Stimulated activated CD4-positive, alpha-beta T cell treated with anti-CD3 and anti-CD28 coated beads, Interleukin-15, amount 100 ng/mL, for 48 hours (primary cell): ENCODE results near the gene CDX1.

Experiments used
- DNase-seq, 2 donors: peaks; one replicate each; pipeline ENCODE4 v3.0.0-alpha.2; 2020; ENCODE audit warnings: low read depth in 2 of 2

CDX1 gene

GRCh38 chr5:150183436-150183835 lies 16.9 kb downstream of the CDX1 start:
- no peak for DNase-seq

GRCh38 chr5:150184006-150184405 lies 17.4 kb downstream of the CDX1 start:
- no peak for DNase-seq

GRCh38 chr5:150184990-150185912 lies 18.7 kb downstream of the CDX1 start:
- DNase-seq = no peak

GRCh38 chr5:150186137-150186536 lies 19.6 kb downstream of the CDX1 start:
- no peak for DNase-seq

GRCh38 chr5:150186897-150187296 lies 20.3 kb downstream of the CDX1 start:
- DNase-seq = no peak

GRCh38 chr5:150188146-150188842 lies 21.7 kb downstream of the CDX1 start:
- DNase-seq = no peak

GRCh38 chr5:150189326-150189725 lies 22.7 kb downstream of the CDX1 start:
- DNase-seq = no peak

GRCh38 chr5:150189728-150190502 lies 23.3 kb downstream of the CDX1 start, which contains the start of gene SLC6A7:
Gene SLC6A7 (plus strand): TSS chr5:150190062. CDS start chr5:150190328, 266 bp downstream.
- no peak for DNase-seq

GRCh38 chr5:150190503-150190979 lies 24.0 kb downstream of the CDX1 start:
- DNase-seq = no peak

GRCh38 chr5:150190987-150191386 lies 24.4 kb downstream of the CDX1 start:
- DNase-seq = no peak

- no peak for DNase-seq
Observed at GRCh38 chr5:150192462-150192861, 25.9 kb downstream of the CDX1 start.

- DNase-seq = no peak
Observed at GRCh38 chr5:150195736-150196485, 29.3 kb downstream of the CDX1 start.

GRCh38 chr5:150196514-150196913 lies 29.9 kb downstream of the CDX1 start:
- no peak for DNase-seq

GRCh38 chr5:150196986-150197385 lies 30.4 kb downstream of the CDX1 start:
- no peak for DNase-seq

GRCh38 chr5:150197476-150197875 lies 30.9 kb downstream of the CDX1 start:
- no peak for DNase-seq

GRCh38 chr5:150202501-150202900 lies 35.9 kb downstream of the CDX1 start:
- no peak for DNase-seq

GRCh38 chr5:150203832-150204589 lies 37.4 kb downstream of the CDX1 start:
- no peak for DNase-seq

- no peak for DNase-seq
Observed at GRCh38 chr5:150204590-150204960, 38.0 kb downstream of the CDX1 start.

GRCh38 chr5:150206098-150206778 lies 39.7 kb downstream of the CDX1 start:
- no peak for DNase-seq

- no peak for DNase-seq
Observed at GRCh38 chr5:150206779-150207115, 40.2 kb downstream of the CDX1 start.
